Muscle layer of duodenum (tissue), 2 donors: ENCODE results near the gene PLA2G4D.
"Not testable (repeated sequence)": the region's sequence is repeated elsewhere in the genome, so short reads cannot be mapped to it uniquely, and the experiment has no call there.

ENCODE experiments used
- H3K27ac ChIP-seq: one replicate; pipeline ENCODE4 v1.7.0; 2013; ENCODE audit warnings: mild to moderate bottlenecking, low read length
- H3K27me3 ChIP-seq: one replicate; pipeline ENCODE4 v1.7.0; 2013; ENCODE audit warnings: low read depth, mild to moderate bottlenecking, control low read depth, low read length
- H3K36me3 ChIP-seq, 2 donors: one replicate each; pipeline ENCODE4 v1.7.0; 2013; ENCODE audit warnings: low read length in 2 of 2, control low read depth in 1 of 2, mild to moderate bottlenecking in 1 of 2; ENCODE audit not compliant: insufficient read depth in 2 of 2, control insufficient read depth in 1 of 2
- H3K4me1 ChIP-seq, 2 donors: one replicate each; pipeline ENCODE4 v1.7.0; 2013; ENCODE audit warnings: low read length in 2 of 2, mild to moderate bottlenecking in 2 of 2, control low read depth in 1 of 2, moderate library complexity in 1 of 2; ENCODE audit not compliant: insufficient read depth in 2 of 2, control insufficient read depth in 1 of 2
- H3K4me3 ChIP-seq, 2 donors: one replicate each; pipeline ENCODE4 v1.7.0; 2013; ENCODE audit warnings: low read length in 2 of 2, low read depth in 1 of 2, mild to moderate bottlenecking in 1 of 2
- H3K9me3 ChIP-seq, 2 donors: one replicate each; pipeline ENCODE4 v1.7.0; 2013; ENCODE audit warnings: low read length in 2 of 2, control low read depth in 1 of 2, mild to moderate bottlenecking in 1 of 2; ENCODE audit not compliant: control insufficient read depth in 1 of 2
- donor health status: healthy.

PLA2G4D gene

DNA sequence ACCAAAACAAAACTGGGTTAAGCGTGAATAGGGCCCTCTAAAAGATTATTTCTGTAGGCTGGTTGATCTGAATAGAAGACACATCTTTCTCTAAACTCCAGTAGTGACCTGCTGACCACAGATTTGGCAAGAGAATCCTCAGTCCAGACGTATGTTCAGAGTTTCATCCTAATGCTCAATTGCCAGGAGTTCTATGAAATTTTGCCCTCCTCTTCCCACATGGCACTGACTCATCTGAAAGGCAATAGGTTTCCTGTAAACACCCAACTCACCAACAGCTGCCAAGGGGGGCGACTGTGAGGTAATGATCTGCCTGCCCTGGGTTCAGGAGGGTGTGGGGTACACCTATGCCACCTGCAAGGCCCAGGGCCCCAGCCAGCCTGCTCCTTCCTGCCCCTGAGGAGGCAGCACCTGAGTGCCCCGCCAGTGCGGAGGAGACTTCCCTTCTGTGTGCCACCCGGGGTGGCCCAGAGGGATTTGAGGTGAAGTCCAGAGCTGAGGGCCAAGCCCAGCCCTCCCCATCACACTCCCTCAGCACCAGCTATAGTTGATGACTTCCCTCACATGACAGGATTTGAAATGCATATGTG, 8.4 kb upstream of the PLA2G4D start:
- no peak overlapping the region for H3K4me3 ChIP-seq
- H3K36me3 ChIP-seq, result no peaks in the 10 kb centered on the region
- H3K4me1 ChIP-seq, result no peaks in the 10 kb centered on the region
- no peaks in the 10 kb centered on the region for H3K27me3 ChIP-seq
- no peak overlapping the region for H3K27ac ChIP-seq
- no peaks in the 10 kb centered on the region for H3K9me3 ChIP-seq

DNA sequence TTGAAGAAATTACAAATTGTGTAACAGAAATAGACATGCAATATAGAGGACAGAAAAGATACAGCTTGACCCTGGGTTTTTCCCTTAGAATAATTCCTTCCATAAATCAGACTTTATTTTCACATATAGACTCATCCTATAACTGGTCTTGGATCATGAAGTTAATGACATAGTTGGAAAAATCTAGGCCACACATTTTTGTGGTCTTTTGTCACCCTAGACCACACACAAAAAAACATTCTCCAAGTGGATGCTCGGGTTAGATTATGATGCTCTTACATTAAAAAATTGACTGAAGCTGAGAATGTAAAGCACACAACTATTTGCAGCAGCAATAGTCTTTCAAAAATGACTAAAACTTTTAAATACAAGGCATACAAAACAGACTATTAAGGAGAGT, 7.5 kb upstream of the PLA2G4D start:
- no peaks in the 10 kb centered on the region for H3K27me3 ChIP-seq
- no peaks in the 10 kb centered on the region for H3K4me1 ChIP-seq
- H3K4me3 ChIP-seq, result no peak overlapping the region
- H3K36me3 ChIP-seq, result no peaks in the 10 kb centered on the region
- no peak overlapping the region for H3K27ac ChIP-seq
- H3K9me3 ChIP-seq, result no peaks in the 10 kb centered on the region

DNA sequence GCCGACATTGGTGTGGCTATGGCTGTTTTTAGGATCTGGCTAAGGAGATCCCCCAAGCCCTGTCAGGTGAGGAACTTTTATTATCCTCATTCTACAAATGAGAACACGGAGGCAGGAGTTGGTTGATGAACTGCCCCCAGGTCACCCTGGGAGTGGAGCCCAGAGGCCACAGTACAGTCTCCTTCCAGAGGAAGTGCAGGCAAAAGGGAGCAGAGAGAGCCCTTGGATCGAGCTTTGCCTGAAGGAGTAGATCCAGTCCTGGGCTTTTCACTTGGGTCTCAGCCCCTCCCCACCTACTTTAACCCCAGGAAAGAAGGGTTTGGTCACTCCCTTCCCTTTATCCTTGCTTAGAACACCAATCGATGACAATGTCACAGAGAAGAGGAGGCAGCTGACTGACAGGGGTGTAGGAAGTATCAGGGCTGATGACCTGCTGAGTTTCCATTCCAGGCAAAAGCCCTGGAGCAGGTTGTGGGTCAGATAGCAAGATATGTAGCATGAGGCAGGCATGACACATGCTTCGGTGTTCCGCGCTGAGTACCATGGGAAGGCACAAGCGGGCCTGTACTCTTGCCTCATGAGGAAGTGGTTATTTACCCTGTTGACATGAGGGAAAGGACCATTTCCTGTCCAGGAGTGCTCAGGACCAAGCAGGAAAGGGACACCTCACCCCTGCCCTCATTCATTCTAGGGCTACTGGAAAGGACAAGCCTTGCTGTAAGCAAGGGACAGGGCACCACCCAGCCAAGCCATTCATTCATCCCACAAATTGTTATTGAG, 5.8 kb upstream of the PLA2G4D start:
- no peaks in the 10 kb centered on the region for H3K36me3 ChIP-seq
- H3K27me3 ChIP-seq, result no peaks in the 10 kb centered on the region
- no peak overlapping the region for H3K4me3 ChIP-seq
- H3K9me3 ChIP-seq, result no peaks in the 10 kb centered on the region
- H3K4me1 ChIP-seq, result no peaks in the 10 kb centered on the region
- no peak overlapping the region for H3K27ac ChIP-seq

DNA sequence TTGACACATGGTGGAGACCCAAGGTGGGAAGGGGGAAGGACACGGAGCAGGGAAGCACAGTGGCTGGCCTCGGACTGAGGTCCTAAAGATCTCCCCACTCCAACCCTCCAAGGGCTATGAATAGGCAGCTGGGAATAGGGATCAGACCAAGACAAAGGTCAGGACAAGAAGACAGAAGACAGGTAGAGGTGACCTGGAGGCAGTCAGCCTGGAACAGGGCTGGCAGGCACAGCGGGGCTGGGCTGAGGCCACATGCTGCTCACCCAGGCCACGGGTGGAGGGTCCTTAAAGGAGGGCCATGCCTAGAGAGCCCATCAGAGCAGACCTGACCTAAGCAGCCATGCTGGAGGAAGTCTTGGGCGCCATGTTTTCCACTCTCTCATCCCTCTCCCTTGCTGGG, 2.7 kb upstream of the PLA2G4D start:
- Histone ChIP-seq H3K27me3 (no peaks in the 10 kb centered on the region), H3K4me3 (no peak overlapping the region), H3K27ac (no peak overlapping the region), H3K4me1 (no peaks in the 10 kb centered on the region), H3K36me3 (no peaks in the 10 kb centered on the region), H3K9me3 (no peaks in the 10 kb centered on the region)

DNA sequence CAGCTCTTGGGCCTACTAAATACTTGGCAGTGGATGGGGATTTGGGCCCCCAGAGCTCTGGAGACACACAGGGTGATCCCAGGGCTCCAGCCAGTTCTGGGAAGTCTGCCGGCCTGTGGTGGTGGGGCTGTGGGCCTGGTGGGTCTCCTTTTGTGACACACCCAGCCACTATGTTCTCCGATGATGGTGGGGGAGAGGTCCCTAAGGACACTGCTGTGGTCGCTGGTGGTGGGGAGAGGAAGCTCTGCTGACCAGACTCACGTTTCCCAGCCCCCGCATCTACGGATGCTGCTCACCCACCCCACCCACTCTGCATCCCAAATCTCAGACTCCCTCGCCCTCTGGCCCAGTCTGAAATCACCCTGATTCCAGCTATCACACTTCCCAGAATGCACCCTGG, 396 bp downstream of the PLA2G4D start:
- no peaks in the 10 kb centered on the region for H3K4me1 ChIP-seq
- H3K36me3 ChIP-seq, result no peaks in the 10 kb centered on the region
- H3K4me3 ChIP-seq, result no peak overlapping the region

DNA sequence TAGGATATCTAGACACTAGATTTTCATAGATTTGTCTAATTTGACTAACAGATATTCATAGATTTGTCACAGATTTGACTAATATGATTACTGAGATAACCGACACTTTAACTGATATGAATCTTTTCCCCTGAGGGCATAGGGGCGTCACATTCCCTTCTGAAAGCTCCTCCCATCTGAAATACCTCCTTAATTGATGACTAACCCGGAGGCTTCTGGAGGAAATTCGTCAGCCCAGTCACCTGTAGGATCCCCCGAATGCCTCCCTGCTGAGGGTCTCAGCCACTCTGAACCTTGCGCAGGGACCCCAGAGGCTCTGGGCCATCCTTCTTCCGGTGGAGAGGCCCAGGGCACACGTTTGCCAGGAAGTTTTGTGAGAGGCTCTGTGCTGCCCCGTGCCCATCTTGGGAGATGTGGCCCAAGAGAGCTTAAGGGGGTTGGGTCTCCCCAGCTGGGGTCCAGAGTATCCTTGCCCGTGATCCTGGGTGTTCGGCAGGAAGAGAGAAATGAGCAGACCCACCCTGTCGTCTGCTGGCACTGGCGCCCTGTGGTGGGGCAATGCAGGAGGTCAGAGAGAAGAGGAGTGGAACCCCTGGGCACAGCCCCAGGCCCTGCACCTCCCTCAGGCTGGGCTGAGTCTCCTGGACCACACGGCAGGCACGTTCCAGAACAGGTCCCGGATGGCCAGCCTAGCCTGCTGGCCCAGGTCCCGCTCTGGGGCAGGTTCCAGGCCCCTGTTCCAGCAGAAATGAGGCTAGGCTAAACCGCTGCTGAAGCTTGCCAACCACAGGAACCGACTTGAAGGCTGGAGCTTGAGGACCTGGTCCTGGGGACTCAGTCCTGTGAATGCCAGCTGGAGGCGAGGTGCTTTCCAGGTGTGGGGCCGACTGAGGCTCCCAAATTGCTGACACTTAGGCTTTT, 1.7 kb downstream of the PLA2G4D start:
- Histone ChIP-seq H3K27me3 (no peaks in the 10 kb centered on the region), H3K4me1 (no peaks in the 10 kb centered on the region), H3K36me3 (no peaks in the 10 kb centered on the region), H3K4me3 (no peak overlapping the region), H3K27ac (no peak overlapping the region), H3K9me3 (no peaks in the 10 kb centered on the region)

More for the DNA sequence above, 396 bp downstream of the PLA2G4D start:
- no peak overlapping the region for H3K27ac ChIP-seq
- H3K27me3 ChIP-seq, result no peaks in the 10 kb centered on the region
- no peaks in the 10 kb centered on the region for H3K9me3 ChIP-seq

DNA sequence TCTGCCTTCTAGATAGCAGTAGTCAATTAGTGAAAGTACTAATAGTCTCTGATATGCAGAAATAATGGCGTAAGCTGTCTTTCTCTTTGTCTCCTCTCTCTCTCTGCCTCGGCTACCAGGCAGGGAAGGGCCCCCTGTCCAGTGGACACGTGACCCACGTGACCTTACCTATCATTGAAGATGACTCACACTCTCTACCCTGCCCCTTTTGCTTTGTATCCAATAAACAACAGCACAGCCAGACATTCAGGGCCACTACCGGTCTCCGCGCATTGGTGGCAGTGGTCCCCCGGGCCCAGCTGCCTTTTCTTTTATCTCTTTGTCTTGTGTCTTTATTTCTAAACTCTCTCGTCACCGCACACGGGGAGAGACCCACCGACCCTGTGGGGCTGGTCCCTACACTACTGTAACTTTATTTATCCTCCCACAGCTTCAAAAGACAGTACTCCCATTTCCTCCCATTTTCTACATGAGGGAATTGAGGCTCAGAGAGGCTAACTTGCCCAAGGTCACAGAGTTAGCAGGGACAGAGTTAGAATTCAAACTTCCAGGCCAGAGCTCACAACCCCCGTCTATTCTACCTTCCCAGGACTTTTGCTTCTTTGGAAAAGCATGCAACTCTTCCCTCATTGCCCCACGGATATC, 2.5 kb downstream of the PLA2G4D start:
- H3K36me3 ChIP-seq, H3K4me1 ChIP-seq, H3K9me3 ChIP-seq, H3K27me3 ChIP-seq, H3K27ac ChIP-seq, H3K4me3 ChIP-seq: not testable (repeated sequence)

DNA sequence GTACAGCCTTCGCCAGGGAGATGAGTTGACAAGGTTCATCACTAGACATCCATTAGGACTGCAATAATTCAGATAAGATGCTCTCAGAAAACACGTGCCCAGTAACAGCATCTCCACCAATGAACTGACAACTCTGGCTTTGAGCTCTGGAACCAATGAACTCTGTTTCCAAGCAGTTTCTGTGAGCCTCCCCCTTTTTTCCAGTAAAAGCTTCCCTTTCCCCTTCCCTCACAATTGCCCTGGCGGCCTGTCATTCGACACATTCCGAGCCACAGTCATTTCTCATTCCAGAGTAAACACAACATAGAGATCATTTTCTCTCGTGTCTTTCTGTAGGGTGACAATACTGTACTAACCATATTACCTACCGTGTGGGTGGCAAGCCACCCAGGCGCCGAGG, 3.6 kb downstream of the PLA2G4D start:
- Histone ChIP-seq H3K4me3 (no peak overlapping the region), H3K9me3 (no peaks in the 10 kb centered on the region), H3K36me3 (no peaks in the 10 kb centered on the region), H3K27ac (no peak overlapping the region), H3K27me3 (no peaks in the 10 kb centered on the region), H3K4me1 (no peaks in the 10 kb centered on the region)

DNA sequence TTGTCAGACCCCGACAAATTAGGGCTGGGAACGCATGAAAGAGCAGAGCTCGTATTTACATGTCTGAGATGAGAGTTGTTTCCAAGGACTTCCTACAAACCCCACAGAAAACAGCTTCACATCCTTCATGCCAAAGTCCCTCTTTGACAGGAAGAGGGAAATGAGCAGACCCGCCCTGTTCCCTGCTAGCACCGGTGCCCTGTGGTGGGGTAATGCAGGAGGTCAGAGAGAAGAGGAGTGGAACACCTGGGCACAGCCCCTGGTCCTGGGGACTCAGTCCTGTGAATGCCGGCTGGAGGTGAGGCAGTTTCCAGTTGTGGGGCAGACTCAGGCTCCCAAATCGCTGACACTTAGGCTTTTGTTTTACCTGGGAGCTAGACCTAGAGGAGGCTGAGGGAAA, 4.0 kb downstream of the PLA2G4D start:
- Histone ChIP-seq H3K4me3 (no peak overlapping the region), H3K4me1 (no peaks in the 10 kb centered on the region), H3K9me3 (no peaks in the 10 kb centered on the region), H3K27ac (no peak overlapping the region), H3K36me3 (no peaks in the 10 kb centered on the region), H3K27me3 (no peaks in the 10 kb centered on the region)

DNA sequence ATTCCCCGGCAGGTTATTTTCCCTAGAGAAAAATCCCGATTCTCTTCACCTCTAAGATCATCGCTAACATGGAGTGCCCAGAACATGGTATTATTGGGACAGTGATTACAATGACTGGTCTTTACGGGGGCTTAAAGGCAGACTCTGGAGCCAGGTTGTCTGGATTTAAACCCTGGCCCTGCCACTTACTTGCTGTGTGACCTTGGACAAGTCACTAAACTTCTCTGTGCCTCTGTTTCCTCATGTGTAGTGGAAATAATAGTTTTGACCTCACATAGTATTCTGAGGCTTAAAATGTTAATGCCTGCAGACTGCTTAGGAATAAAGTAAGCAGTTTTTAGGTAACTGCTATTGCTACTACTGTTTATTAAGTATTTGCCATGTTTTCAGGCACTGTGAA, 4.4 kb downstream of the PLA2G4D start:
- Histone ChIP-seq H3K9me3 (no peaks in the 10 kb centered on the region), H3K27ac (no peak overlapping the region), H3K4me3 (no peak overlapping the region), H3K36me3 (no peaks in the 10 kb centered on the region), H3K4me1 (no peaks in the 10 kb centered on the region), H3K27me3 (no peaks in the 10 kb centered on the region)
